H9 (cell line): ENCODE results near the gene CARS1. TPM values are rescaled to one million over a fixed set of nuclear protein-coding genes. Genes with fewer than 3 reads are reported as not detected.

Source experiments
- DNase-seq: peaks from one replicate; pipeline ENCODE4 v3.0.0-alpha.2; 2017
- H2AFZ ChIP-seq: one replicate; pipeline ENCODE4 v1.6.1; 2013; ENCODE audit warnings: mild to moderate bottlenecking, low read length, control low read depth, moderate library complexity
- H2AK5ac ChIP-seq: 2 replicates; pipeline ENCODE4 v1.6.1; 2013; ENCODE audit warnings: low read length, control low read depth, mixed read lengths; ENCODE audit not compliant: insufficient read length
- H2BK120ac ChIP-seq: one replicate; pipeline ENCODE4 v1.6.1; 2013; ENCODE audit warnings: low read depth, mild to moderate bottlenecking, low read length, control low read depth, inconsistent platforms; ENCODE audit not compliant: poor library complexity, severe bottlenecking
- H2BK12ac ChIP-seq: 2 replicates; pipeline ENCODE4 v1.6.1; 2013; ENCODE audit warnings: low read length, control low read depth, mixed read lengths, low read depth; ENCODE audit not compliant: insufficient read length
- H2BK15ac ChIP-seq: 2 replicates; pipeline ENCODE4 v1.6.1; 2013; ENCODE audit warnings: low read depth, low read length, control low read depth
- H2BK20ac ChIP-seq: one replicate; pipeline ENCODE4 v1.6.1; 2013; ENCODE audit warnings: low read depth, mild to moderate bottlenecking, low read length, control low read depth, inconsistent platforms; ENCODE audit not compliant: poor library complexity, severe bottlenecking
- H2BK5ac ChIP-seq: 2 replicates; pipeline ENCODE4 v1.6.1; 2013; ENCODE audit warnings: low read length, control low read depth, mixed read lengths; ENCODE audit not compliant: insufficient read length
- H3K14ac ChIP-seq: 2 replicates; pipeline ENCODE4 v1.6.1; 2013; ENCODE audit warnings: low read length, control low read depth; ENCODE audit not compliant: insufficient read depth
- H3K18ac ChIP-seq: 2 replicates; pipeline ENCODE4 v1.6.1; 2013; ENCODE audit warnings: low read depth, mild to moderate bottlenecking, mixed read lengths, low read length, control low read depth; ENCODE audit not compliant: insufficient read length
- H3K23ac ChIP-seq: 2 replicates; pipeline ENCODE4 v1.6.1; 2013; ENCODE audit warnings: low read length, control low read depth, mixed read lengths, low read depth; ENCODE audit not compliant: insufficient read length
- H3K23me2 ChIP-seq: 2 replicates; pipeline ENCODE4 v1.6.1; 2013; ENCODE audit warnings: low read depth, mild to moderate bottlenecking, mixed read lengths, low read length, control low read depth; ENCODE audit not compliant: insufficient read length, poor library complexity, severe bottlenecking
- H3K27ac ChIP-seq: 2 replicates; pipeline ENCODE4 v1.5.1; 2013; ENCODE audit warnings: low read length, control low read depth, mixed read lengths, low read depth; ENCODE audit not compliant: insufficient read length
- H3K27me3 ChIP-seq: 2 replicates; pipeline ENCODE4 v1.6.1; 2013; ENCODE audit warnings: low read length, control low read depth, inconsistent platforms; ENCODE audit not compliant: insufficient read depth
- H3K4ac ChIP-seq: 2 replicates; pipeline ENCODE4 v1.6.1; 2013; ENCODE audit warnings: low read depth, mild to moderate bottlenecking, control low read depth, inconsistent platforms, low read length, moderate library complexity
- H3K4me1 ChIP-seq: 2 replicates; pipeline ENCODE4 v1.6.1; 2013; ENCODE audit warnings: low read length, control low read depth, inconsistent platforms; ENCODE audit not compliant: insufficient read depth
- H3K4me2 ChIP-seq: 2 replicates; pipeline ENCODE4 v1.6.1; 2013; ENCODE audit warnings: low read length, control low read depth, mixed read lengths; ENCODE audit not compliant: insufficient read length, insufficient read depth
- H3K56ac ChIP-seq: 2 replicates; pipeline ENCODE4 v1.6.1; 2013; ENCODE audit warnings: low read depth, mild to moderate bottlenecking, mixed read lengths, low read length, control low read depth; ENCODE audit not compliant: insufficient read length
- H3K79me1 ChIP-seq: 2 replicates; pipeline ENCODE4 v1.6.1; 2013; ENCODE audit warnings: low read depth, mild to moderate bottlenecking, moderate library complexity, low read length, control low read depth, inconsistent platforms; ENCODE audit not compliant: insufficient read depth, poor library complexity, severe bottlenecking
- H3K79me2 ChIP-seq: 2 replicates; pipeline ENCODE4 v1.6.1; 2013; ENCODE audit warnings: low read length, control low read depth, inconsistent platforms; ENCODE audit not compliant: insufficient read depth
- H3K9ac ChIP-seq: 2 replicates; pipeline ENCODE4 v1.6.1; 2013; ENCODE audit warnings: low read length, control low read depth, mixed read lengths; ENCODE audit not compliant: insufficient read length; ENCODE audit errors: extremely low read depth
- H3K9me3 ChIP-seq: one replicate; pipeline ENCODE4 v1.6.1; 2013; ENCODE audit warnings: low read depth, low read length, inconsistent platforms; ENCODE audit not compliant: control insufficient read depth
- H3T11ph ChIP-seq: one replicate; pipeline ENCODE4 v1.6.1; 2013; ENCODE audit warnings: mild to moderate bottlenecking, low read length, control low read depth, inconsistent platforms
- H4K20me1 ChIP-seq: one replicate; pipeline ENCODE4 v1.6.1; 2013; ENCODE audit not compliant: control insufficient read depth, insufficient read length, insufficient read depth
- H4K5ac ChIP-seq: 2 replicates; pipeline ENCODE4 v1.6.1; 2013; ENCODE audit warnings: low read depth, mild to moderate bottlenecking, mixed read lengths, low read length, control low read depth; ENCODE audit not compliant: insufficient read length
- H4K8ac ChIP-seq: replicated peaks from 2 replicates; pipeline ENCODE4 v1.6.1; 2013; ENCODE audit warnings: low read length, control low read depth, mixed read lengths, low read depth; ENCODE audit not compliant: insufficient read length
- H4K91ac ChIP-seq: 2 replicates; pipeline ENCODE4 v1.6.1; 2013; ENCODE audit warnings: low read depth, mild to moderate bottlenecking, moderate library complexity, mixed read lengths, low read length, control low read depth; ENCODE audit not compliant: insufficient read length
- H3K27ac Mint-ChIP-seq, 3 experiments: 2 replicates in 2 of 3; 3 replicates in 1 of 3; pipeline ENCODE4 v1.8.0; 2020 to 2021; ENCODE audit warnings: mixed read lengths in 3 of 3, mild to moderate bottlenecking in 1 of 3, moderate library complexity in 1 of 3
- H3K27me3 Mint-ChIP-seq: 2 replicates; pipeline ENCODE4 v1.8.0; 2021; ENCODE audit warnings: low read depth, mild to moderate bottlenecking, moderate library complexity, mixed read lengths
- H3K36me3 Mint-ChIP-seq, 3 experiments: 2 replicates in 2 of 3; 3 replicates in 1 of 3; pipeline ENCODE4 v1.8.0; 2020 to 2021; ENCODE audit warnings: low read depth in 3 of 3, mixed read lengths in 3 of 3; ENCODE audit not compliant: insufficient read depth in 1 of 3
- H3K4me1 Mint-ChIP-seq, 2 experiments: 2 replicates each; pipeline ENCODE4 v1.8.0; 2020; ENCODE audit warnings: mixed read lengths in 2 of 2
- H3K4me3 Mint-ChIP-seq, 2 experiments: 2 replicates in 1 of 2; 3 replicates in 1 of 2; pipeline ENCODE4 v1.8.0; 2020 to 2021; ENCODE audit warnings: mild to moderate bottlenecking in 2 of 2, mixed read lengths in 2 of 2, moderate library complexity in 1 of 2
- H3K9me3 Mint-ChIP-seq, 2 experiments: 2 replicates in 1 of 2; 3 replicates in 1 of 2; pipeline ENCODE4 v1.8.0; 2020; ENCODE audit warnings: mild to moderate bottlenecking in 2 of 2, mixed read lengths in 2 of 2, moderate library complexity in 1 of 2
- CTCF ChIP-seq: fragments of 200-600 bp; sonication (generic); conservative IDR thresholded peaks from 3 replicates; pipeline ENCODE4 v1.8.0; 2021; ENCODE audit warnings: antibody characterized with exemption, mild to moderate bottlenecking
- WGBS: extraction: QIAGEN DNeasy Blood & Tissue Kit; methylation state at CpG from one replicate; pipeline ENCODE4 v1.1.7; 2013; ENCODE audit warnings: missing lambda C conversion rate, low lambda C conversion rate, mixed read lengths; ENCODE audit not compliant: insufficient read length; ENCODE audit errors: extremely low coverage; 5-methylcytosine and 5-hydroxymethylcytosine counted together
- total RNA-seq: library from RNA; stranded (reverse); gene quantifications from 2 replicates; pipeline ENCODE4 v1.2.1, GENCODE V29; 2021

The CARS1 gene
- total RNA-seq, 1 experiment from 2014 or later: 92.3 TPM

GRCh38 chr11:3051196-3052108 is 5.8 kb downstream of the CARS1 start:
- DNase-seq: no peak
- no peaks in the 10 kb centered on the region for H4K20me1 ChIP-seq
- H3K4me2 ChIP-seq: no peak overlapping the region
- no peak overlapping the region for H3K23ac ChIP-seq
- no peak overlapping the region for H2BK5ac ChIP-seq
- no peak overlapping the region for H2AFZ ChIP-seq
- Mint-ChIP-seq H3K27me3 (no peaks in the 10 kb centered on the region), H3K36me3 (peaks cover 10 to 41% (median 40%) of the 10 kb centered on the region in 3 experiments; a peak in 6 of 7 replicates), H3K4me1 (peaks cover 40 to 45% of the 10 kb centered on the region in 2 experiments), H3K27ac (peak overlapping the region; percentile 31 to 70 (median 53); a peak in 4 of 7 replicates), H3K4me3 (peak overlapping the region; percentile 14 to 63; a peak in 3 of 5 replicates), H3K9me3 (no peaks in the 10 kb centered on the region)
- H3K23me2 ChIP-seq: peaks cover 3% of the 10 kb centered on the region
- peaks cover 11% of the 10 kb centered on the region for H3K79me1 ChIP-seq
- no peak overlapping the region for H2BK12ac ChIP-seq
- no peak overlapping the region for H3K4ac ChIP-seq
- no peak for TF ChIP-seq CTCF
- no peak overlapping the region for H3K14ac ChIP-seq
- H2BK120ac ChIP-seq: no peak overlapping the region
- no peak overlapping the region for H2BK20ac ChIP-seq
- no peak overlapping the region for H3T11ph ChIP-seq
- no peak overlapping the region for H2AK5ac ChIP-seq
- no peak overlapping the region for H3K9ac ChIP-seq
- no peak overlapping the region for H2BK15ac ChIP-seq
- H4K8ac ChIP-seq: no peak overlapping the region
- H3K27ac ChIP-seq: no peak overlapping the region
- H3K4me1 ChIP-seq: no peaks in the 10 kb centered on the region
- H3K9me3 ChIP-seq: no peaks in the 10 kb centered on the region
- H3K79me2 ChIP-seq: peaks cover 35% of the 10 kb centered on the region; the same call in 1 of the 2 replicates
- no peak overlapping the region for H4K5ac ChIP-seq
- no peak overlapping the region for H4K91ac ChIP-seq
- H3K56ac ChIP-seq: no peak overlapping the region
- H3K27me3 ChIP-seq: no peaks in the 10 kb centered on the region
- H3K18ac ChIP-seq: no peak overlapping the region
- no CpG with 5 or more reads among the region's 13 CpGs for WGBS
